HEK293T (cell line): ENCODE measurements around the gene CLASRP.
A peak's percentile ranks its signal among the peaks of the same experiment; 100 is the strongest.

Experiments used
- CTCF ChIA-PET: fragments of 350-600 bp; formaldehyde crosslinking; extraction: SDS; loops from one replicate; lab custom pipeline; 2021; ENCODE audit warnings: antibody characterized with exemption, inconsistent platforms; lab: Yijun Ruan, JAX
- POLR2A ChIA-PET: fragments of 350-600 bp; formaldehyde crosslinking; extraction: SDS; loops from one replicate; lab custom pipeline; 2020; ENCODE audit warnings: antibody characterized with exemption, inconsistent platforms; lab: Yijun Ruan, JAX
- DNase-seq: peaks from one replicate; pipeline ENCODE4 v3.0.0; 2012; ENCODE audit warnings: mixed read lengths; ENCODE audit errors: extremely low spot score
- ARNT ChIP-seq: fragments of 450-650 bp; IDR thresholded peaks from 2 replicates; pipeline ENCODE4 v1.6.1; 2017; ENCODE audit warnings: mild to moderate bottlenecking
- BHLHE40 ChIP-seq: fragments of 450-650 bp; IDR thresholded peaks from 2 replicates; pipeline ENCODE4 v1.6.1; 2016; ENCODE audit warnings: mild to moderate bottlenecking, moderate library complexity, borderline replicate concordance
- CTBP1 ChIP-seq: fragments of 450-650 bp; IDR thresholded peaks from 2 replicates; pipeline ENCODE4 v1.6.1; 2016; ENCODE audit warnings: borderline replicate concordance
- ELF4 ChIP-seq: fragments of 450-650 bp; IDR thresholded peaks from 2 replicates; pipeline ENCODE4 v1.6.1; 2017; ENCODE audit warnings: antibody characterized with exemption
- FOXA1 ChIP-seq: fragments of 450-650 bp; IDR thresholded peaks from 2 replicates; pipeline ENCODE4 v1.6.1; 2016; ENCODE audit warnings: mild to moderate bottlenecking
- FOXK2 ChIP-seq: fragments of 450-650 bp; IDR thresholded peaks from 2 replicates; pipeline ENCODE4 v1.6.1; 2016; ENCODE audit warnings: mild to moderate bottlenecking
- FOXM1 ChIP-seq: fragments of 450-650 bp; IDR thresholded peaks from 2 replicates; pipeline ENCODE4 v1.6.1; 2017; ENCODE audit warnings: mild to moderate bottlenecking, borderline replicate concordance
- HDGF ChIP-seq: fragments of 450-650 bp; IDR thresholded peaks from 2 replicates; pipeline ENCODE4 v1.6.1; 2017; ENCODE audit warnings: antibody characterized with exemption, borderline replicate concordance
- L3MBTL2 ChIP-seq: fragments of 450-650 bp; conservative IDR thresholded peaks from 2 replicates; pipeline ENCODE4 v1.6.1; 2016; ENCODE audit warnings: mild to moderate bottlenecking
- LEF1 ChIP-seq: fragments of 450-650 bp; IDR thresholded peaks from 2 replicates; pipeline ENCODE4 v1.6.1; 2017; ENCODE audit warnings: mild to moderate bottlenecking, borderline replicate concordance
- NFRKB ChIP-seq: fragments of 450-650 bp; IDR thresholded peaks from 2 replicates; pipeline ENCODE4 v1.6.1; 2016; ENCODE audit warnings: mild to moderate bottlenecking, moderate library complexity
- PKNOX1 ChIP-seq: fragments of 450-650 bp; IDR thresholded peaks from 2 replicates; pipeline ENCODE4 v1.6.1; 2016
- SP1 ChIP-seq: fragments of 450-650 bp; IDR thresholded peaks from 2 replicates; pipeline ENCODE4 v1.6.1; 2017
- SUZ12 ChIP-seq: fragments of 450-650 bp; IDR thresholded peaks from 2 replicates; pipeline ENCODE4 v1.6.1; 2016; ENCODE audit warnings: mild to moderate bottlenecking
- TARDBP ChIP-seq: fragments of 450-650 bp; IDR thresholded peaks from 2 replicates; pipeline ENCODE4 v1.6.1; 2016
- ZNF384 ChIP-seq: fragments of 450-650 bp; IDR thresholded peaks from 2 replicates; pipeline ENCODE4 v1.6.1; 2016

The CLASRP gene

DNA sequence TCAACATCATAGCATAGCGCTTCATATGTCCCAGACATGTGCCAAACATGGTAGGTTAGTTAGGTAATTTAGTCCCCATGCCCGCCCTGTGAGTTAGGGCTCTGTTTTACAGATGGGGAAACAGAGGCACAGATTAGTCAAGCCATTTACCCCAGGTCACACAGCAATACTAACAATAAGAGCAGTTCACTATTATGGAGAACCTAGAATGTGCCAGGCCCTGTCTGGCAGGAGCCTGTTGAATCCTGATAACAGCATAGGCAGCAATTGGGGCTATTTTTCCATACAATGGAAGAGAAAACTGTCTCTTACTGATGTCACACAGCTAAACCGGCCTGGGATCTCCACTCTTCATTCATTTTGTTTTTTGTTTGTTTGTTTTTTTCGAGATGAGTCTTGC lies 47.6 kb downstream of the CLASRP start:
- no peak for TF ChIP-seq FOXM1
- no peak for TF ChIP-seq ARNT
- TF ChIP-seq SUZ12 = no peak
- TF ChIP-seq TARDBP = no peak
- TF ChIP-seq PKNOX1 = no peak
- TF ChIP-seq SP1 = no peak
- no peak for TF ChIP-seq NFRKB
- no peak for TF ChIP-seq FOXA1
- no peak for TF ChIP-seq CTBP1
- TF ChIP-seq ELF4 = no peak
- no peak for TF ChIP-seq HDGF
- no peak for TF ChIP-seq BHLHE40
- no peak for TF ChIP-seq ZNF384
- TF ChIP-seq L3MBTL2 = no peak
- TF ChIP-seq FOXK2 = no peak
- no peak for TF ChIP-seq LEF1
- ChIA-PET CTCF (no interaction called here), POLR2A (no interaction called here)
- DNase-seq = no peak

DNA sequence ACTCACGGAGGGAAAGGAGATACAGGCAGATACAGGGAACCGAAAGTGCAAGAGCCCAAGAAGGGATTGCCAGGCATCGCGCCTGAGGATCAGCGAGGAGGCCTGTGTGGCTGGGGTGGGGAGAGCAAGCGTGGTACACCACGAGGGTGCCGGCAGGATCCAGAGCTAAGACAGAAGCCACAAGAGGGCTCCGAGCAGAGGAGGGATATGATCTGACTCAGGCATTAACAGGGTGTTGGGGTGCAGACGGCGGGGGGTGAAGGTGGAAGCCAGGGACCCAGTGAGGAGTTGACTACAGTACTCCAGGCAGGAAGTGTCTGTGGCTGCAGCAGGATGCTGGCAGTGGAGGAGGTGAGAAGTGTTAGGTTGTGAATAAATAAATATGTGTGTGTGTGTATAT lies 48.7 kb downstream of the CLASRP start:
- DNase-seq = no peak
- no peak for TF ChIP-seq BHLHE40
- ChIA-PET CTCF (no interaction called here), POLR2A (no interaction called here)

- ChIA-PET POLR2A (interaction anchor here (4.4 kb wide), 1 partner anchor 11 kb away, joined by 44 read pairs; the partner anchor contains the start of gene GEMIN7), CTCF (no interaction called here)
- no peak for DNase-seq
- TF ChIP-seq PKNOX1 (no peak), FOXA1 (no peak), ZNF384 (no peak), FOXM1 (no peak), LEF1 (no peak), CTBP1 (no peak), ARNT (no peak), SUZ12 (no peak), ELF4 (no peak), FOXK2 (no peak), SP1 (no peak)
Observed at GRCh38 chr19:45090034-45090433, 51.2 kb downstream of the CLASRP start.

DNA sequence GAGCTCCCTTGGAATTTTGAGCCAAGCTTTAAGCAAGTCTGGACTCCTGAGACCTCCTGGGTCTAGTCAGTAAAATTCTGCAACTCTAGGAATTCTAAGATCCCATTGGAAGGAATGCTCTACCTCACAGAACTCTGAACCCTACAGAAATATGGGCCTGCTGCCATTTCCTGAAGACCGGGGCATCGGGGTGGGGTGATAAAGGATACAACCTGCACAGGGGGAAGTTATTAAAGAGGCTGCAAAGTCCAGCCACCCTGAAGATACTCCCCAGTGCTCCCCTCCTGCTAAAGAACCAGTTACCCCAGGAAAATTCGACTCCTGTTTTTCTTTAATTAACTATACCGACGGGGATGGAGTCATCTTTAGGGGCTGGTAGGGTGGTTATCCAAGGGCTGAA lies 51.8 kb downstream of the CLASRP start:
- ChIA-PET CTCF (interaction anchor here (0.6 kb wide), 1 partner anchor 59 kb away, joined by 3 read pairs; no protein-coding TSS in a partner anchor), POLR2A (interaction anchor here (2.4 to 4.4 kb wide), 2 partner anchors 11 to 15 kb away, joined by 21 to 44 read pairs; partner anchors contain the start of genes GEMIN7 and ZNF296)
- TF ChIP-seq SUZ12 = no peak
- TF ChIP-seq FOXA1 = no peak
- no peak for TF ChIP-seq FOXK2
- TF ChIP-seq HDGF = no peak
- TF ChIP-seq ZNF384 = no peak
- no peak for TF ChIP-seq NFRKB
- TF ChIP-seq ELF4 = no peak
- no peak for TF ChIP-seq CTBP1
- no peak for TF ChIP-seq BHLHE40
- no peak for TF ChIP-seq FOXM1
- no peak for TF ChIP-seq PKNOX1
- no peak for TF ChIP-seq LEF1
- no peak for TF ChIP-seq L3MBTL2
- TF ChIP-seq ARNT = no peak
- no peak for TF ChIP-seq SP1
- TF ChIP-seq TARDBP = no peak
- DNase-seq = no peak

- peak; percentile 94 for DNase-seq
- TF ChIP-seq FOXA1 (no peak), L3MBTL2 (peak; percentile 82), ARNT (no peak)
- CTCF ChIA-PET = interaction anchor here (0.6 to 1.5 kb wide), 6 partner anchors 20 to 517 kb away, joined by 3 to 5 read pairs (median 4); no protein-coding TSS in a partner anchor
- POLR2A ChIA-PET = interaction anchor here (0.8 to 4.4 kb wide), 13 partner anchors 10 to 201 kb away, joined by 3 to 44 read pairs (median 6); partner anchors contain the start of genes CLASRP, GEMIN7 and ZNF296
Observed at GRCh38 chr19:45091031-45091923, 52.4 kb downstream of the CLASRP start.

DNA sequence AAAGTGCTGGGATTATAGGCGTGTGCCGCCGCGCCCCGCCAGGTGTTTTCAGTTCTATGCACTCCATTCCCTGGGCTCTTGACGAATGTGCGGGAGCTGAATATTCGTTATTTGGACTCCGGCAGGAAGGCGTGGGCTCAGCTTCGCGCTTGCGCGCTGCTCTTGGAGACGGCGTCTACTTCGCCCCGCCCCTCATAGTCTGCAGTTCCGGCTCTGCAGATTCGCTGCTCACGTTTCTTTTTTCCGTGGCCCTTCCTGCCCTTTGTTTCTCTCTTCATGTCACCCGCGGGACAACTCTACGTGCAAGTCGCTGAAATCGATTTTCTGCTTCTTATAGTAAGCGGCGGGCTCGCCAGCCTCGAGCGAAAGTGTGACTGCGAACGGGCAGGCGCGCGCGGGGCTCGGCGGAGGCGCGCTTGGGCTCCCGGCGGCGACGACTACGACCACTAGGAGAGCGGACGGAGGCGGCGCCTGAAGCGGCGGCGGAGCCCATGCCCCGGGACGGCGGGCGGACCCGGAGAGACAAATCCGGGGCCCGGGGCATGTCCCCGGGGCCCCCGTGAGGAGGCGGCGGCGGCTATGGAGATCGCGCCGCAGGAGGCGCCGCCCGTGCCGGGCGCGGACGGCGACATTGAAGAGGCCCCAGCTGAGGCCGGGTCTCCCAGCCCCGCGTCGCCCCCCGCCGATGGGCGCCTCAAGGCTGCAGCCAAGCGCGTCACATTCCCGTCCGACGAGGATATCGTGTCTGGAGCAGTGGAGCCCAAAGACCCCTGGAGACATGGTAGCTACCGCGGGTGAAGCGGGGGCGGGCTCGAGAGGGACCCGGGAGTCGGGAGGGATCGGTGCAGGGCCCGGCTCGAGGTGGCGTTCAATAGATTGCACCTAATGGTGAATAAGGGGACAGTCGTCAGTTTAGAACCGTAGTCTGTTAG lies 54.2 kb downstream of the CLASRP start, which contains the start of gene PPP1R37:
Gene PPP1R37 (plus strand): TSS at position 433 of the 932 bp plus-strand sequence. CDS start 147 bp downstream, at position 580.
- ChIA-PET POLR2A (interaction anchor here (0.7 to 4.4 kb wide), 14 partner anchors 8 to 203 kb away, joined by 3 to 44 read pairs (median 6); partner anchors contain the start of genes BLOC1S3, CLASRP, GEMIN7 and TRAPPC6A), CTCF (no interaction called here)

More for the DNA sequence above, 54.2 kb downstream of the CLASRP start, which contains the start of gene PPP1R37:
- TF ChIP-seq CTBP1 (peak; percentile 33; the same call in 1 of the 2 replicates), L3MBTL2 (peak; percentile 58), SP1 (no peak; the same call in 1 of the 2 replicates), FOXA1 (no peak), ELF4 (0 out of 2 replicates have a peak, but pooled peaks have one; percentile 60), ARNT (no peak)
- peak; percentile 91 for DNase-seq
